ENCODE measurements around the gene TMEM242.

DNA sequence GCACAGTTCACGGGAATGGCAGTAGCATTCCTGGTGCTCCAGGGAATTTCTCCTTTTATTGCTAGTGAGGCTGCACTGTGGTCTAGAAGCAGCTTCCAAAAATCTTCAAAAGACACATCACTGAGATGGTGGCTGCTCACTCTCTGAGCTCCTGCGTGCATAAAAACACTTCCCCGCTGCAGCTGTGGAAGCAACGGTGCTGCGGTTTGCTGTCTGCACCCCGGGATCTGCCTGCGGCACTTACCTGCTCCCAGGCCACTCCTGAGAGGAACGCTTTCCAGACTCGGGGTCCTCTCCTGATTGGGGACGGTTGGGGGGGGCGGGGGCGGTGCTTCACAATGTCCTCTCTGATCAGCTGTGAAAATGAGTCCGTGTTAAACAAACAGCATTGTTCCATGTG lies 77.9 kb downstream of the TMEM242 start:
- TF ChIP-seq, protein P1, sequence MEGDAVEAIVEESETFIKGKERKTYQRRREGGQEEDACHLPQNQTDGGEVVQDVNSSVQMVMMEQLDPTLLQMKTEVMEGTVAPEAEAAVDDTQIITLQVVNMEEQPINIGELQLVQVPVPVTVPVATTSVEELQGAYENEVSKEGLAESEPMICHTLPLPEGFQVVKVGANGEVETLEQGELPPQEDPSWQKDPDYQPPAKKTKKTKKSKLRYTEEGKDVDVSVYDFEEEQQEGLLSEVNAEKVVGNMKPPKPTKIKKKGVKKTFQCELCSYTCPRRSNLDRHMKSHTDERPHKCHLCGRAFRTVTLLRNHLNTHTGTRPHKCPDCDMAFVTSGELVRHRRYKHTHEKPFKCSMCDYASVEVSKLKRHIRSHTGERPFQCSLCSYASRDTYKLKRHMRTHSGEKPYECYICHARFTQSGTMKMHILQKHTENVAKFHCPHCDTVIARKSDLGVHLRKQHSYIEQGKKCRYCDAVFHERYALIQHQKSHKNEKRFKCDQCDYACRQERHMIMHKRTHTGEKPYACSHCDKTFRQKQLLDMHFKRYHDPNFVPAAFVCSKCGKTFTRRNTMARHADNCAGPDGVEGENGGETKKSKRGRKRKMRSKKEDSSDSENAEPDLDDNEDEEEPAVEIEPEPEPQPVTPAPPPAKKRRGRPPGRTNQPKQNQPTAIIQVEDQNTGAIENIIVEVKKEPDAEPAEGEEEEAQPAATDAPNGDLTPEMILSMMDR (IDR thresholded peaks at IDR 0.05; ENCODE audit: control extremely low read depth in 1 of 3, insufficient read depth in 1 of 3, low read depth in 1 of 3, low read length in 3 of 3) = no peak
- TF ChIP-seq EP300 (IDR thresholded peaks at IDR 0.05; ENCODE audit: borderline replicate concordance in 1 of 2, low read depth in 2 of 2, low read length in 2 of 2) = no peak
- no peak for TF ChIP-seq SUZ12 (IDR thresholded peaks at IDR 0.05; ENCODE audit: low read length)
- no peak for TF ChIP-seq JUND (IDR thresholded peaks at IDR 0.05; ENCODE audit: low read length)
- TF ChIP-seq BACH1 (IDR thresholded peaks at IDR 0.05; ENCODE audit: low read length) = no peak
- no peak for TF ChIP-seq TEAD4 (IDR thresholded peaks at IDR 0.05; ENCODE audit: low read depth, low read length)

All from H1 (cell line).